Aorta (tissue), 5 donors: ENCODE measurements around the gene CDK19. TPM values are rescaled to one million over a fixed set of nuclear protein-coding genes. Genes with fewer than 3 reads are reported as not detected.
"Not testable (repeated sequence)": the region's sequence is repeated elsewhere in the genome, so short reads cannot be mapped to it uniquely, and the experiment has no call there.

Experiments
- ATAC-seq: fragments of 200-7000 bp; cut with Tn5 transposase; one replicate; pipeline ENCODE4 v1.9.1; 2022; ENCODE audit warnings: moderate library complexity; ENCODE audit not compliant: low FRiP score
- DNase-seq, 2 donors: peaks; one replicate each; pipeline ENCODE4 v3.0.0-alpha.2; 2020
- H3K27ac ChIP-seq, 2 donors: one replicate each; pipeline ENCODE4 v1.5.1; 2013; ENCODE audit warnings: low read length in 2 of 2, mild to moderate bottlenecking in 2 of 2, moderate library complexity in 2 of 2, control low read depth in 1 of 2, inconsistent platforms in 1 of 2, low read depth in 1 of 2
- H3K27me3 ChIP-seq, 2 donors: one replicate each; pipeline ENCODE4 v1.6.1; 2013; ENCODE audit warnings: control low read depth in 1 of 2, low read length in 1 of 2, mild to moderate bottlenecking in 1 of 2, moderate library complexity in 1 of 2; ENCODE audit not compliant: insufficient read depth in 2 of 2, control insufficient read depth in 1 of 2
- H3K36me3 ChIP-seq, 2 donors: one replicate each; pipeline ENCODE4 v1.6.1; 2013; ENCODE audit warnings: control low read depth in 1 of 2, low read length in 1 of 2, mild to moderate bottlenecking in 1 of 2; ENCODE audit not compliant: insufficient read depth in 2 of 2, control insufficient read depth in 1 of 2
- H3K4me1 ChIP-seq, 2 donors: one replicate each; pipeline ENCODE4 v1.6.1; 2013; ENCODE audit warnings: low read length in 2 of 2, control low read depth in 1 of 2, mild to moderate bottlenecking in 1 of 2, moderate library complexity in 1 of 2; ENCODE audit not compliant: insufficient read depth in 2 of 2, control insufficient read depth in 1 of 2
- H3K4me3 ChIP-seq, 2 donors: one replicate each; pipeline ENCODE4 v1.5.1; 2013; ENCODE audit warnings: low read length in 2 of 2, control low read depth in 1 of 2, mild to moderate bottlenecking in 1 of 2
- H3K9me3 ChIP-seq: one replicate; pipeline ENCODE4 v1.6.1; 2013; ENCODE audit warnings: mild to moderate bottlenecking, low read length; ENCODE audit not compliant: control insufficient read depth
- WGBS, 2 donors: extraction: QIAGEN DNeasy Blood & Tissue Kit; methylation state at CpG; one replicate each; pipeline ENCODE4 v1.1.7; 2013; 5-methylcytosine and 5-hydroxymethylcytosine counted together
- intact Hi-C, 2 donors: fragments of 100-400 bp; cut with DNase I; formaldehyde crosslinking; loops; one replicate each; pipeline versions ENCODE4 v1.14.2 to v1.15.0; 2022
- polyA plus RNA-seq, 2 donors: library from polyadenylated mRNA; stranded (reverse); fragments of 200-250 nt; gene quantifications; one replicate each; pipeline ENCODE4 v1.2.3, GENCODE V29; 2013
- total RNA-seq, 2 donors: library from RNA; stranded (reverse); fragmentation: NEBNext Ultra II Directional; extraction: Animal tissue kit (Norgen Biotek cat#: 25700); gene quantifications; one replicate each; pipeline ENCODE4 v1.2.1, GENCODE V29; 2021
- donor health status: healthy with polysubstance abuse.
- donor health status: Bipolar disorder and iron deficiency.
- donor health status: DM: no; HTN: no; CAD: no.
- donor health status: DM: no; HTN: no; CAD: no.
- donor health status: DM: yes; HTN: yes; CAD: no.

CDK19 gene
- total and polyA plus RNA-seq, 4 donors, result 5.4 to 22.4 (median 12.8) TPM

GRCh38 chr6:110756817-110757216 is 58.5 kb downstream of the CDK19 start:
- H3K36me3 ChIP-seq, result no peaks in the 10 kb centered on the region
- no peak overlapping the region for H3K4me3 ChIP-seq
- no peaks in the 10 kb centered on the region for H3K4me1 ChIP-seq
- no peak for DNase-seq
- no peak for ATAC-seq
- WGBS, 2 donors, result 75 to 80% methylated on average over 2 of the region's 2 CpGs
- no peaks in the 10 kb centered on the region for H3K9me3 ChIP-seq
- no peak overlapping the region for H3K27ac ChIP-seq
- intact Hi-C loops, result no loop called here
- no peaks in the 10 kb centered on the region for H3K27me3 ChIP-seq

DNA sequence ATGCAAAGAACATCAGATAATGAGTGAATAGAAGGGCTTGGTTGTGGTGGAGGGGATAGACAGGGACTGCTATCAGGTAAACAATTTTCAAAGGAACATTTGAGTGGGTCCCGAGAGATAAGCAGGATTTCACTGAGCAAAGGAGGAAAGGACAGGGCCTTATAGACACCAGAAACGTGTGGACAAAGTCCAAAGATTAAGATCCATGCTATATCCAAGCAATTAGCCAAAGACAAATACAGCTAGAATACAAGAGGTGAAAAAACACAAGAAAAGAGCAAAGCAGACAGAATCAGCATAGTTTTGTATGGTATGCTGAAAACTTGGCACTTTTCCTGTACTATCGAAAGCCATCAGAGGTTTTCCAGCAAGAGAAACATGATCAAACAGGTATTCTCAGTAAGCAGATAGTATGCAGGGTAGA is 59.8 kb downstream of the CDK19 start:
- no peak overlapping the region for H3K4me3 ChIP-seq
- ATAC-seq (no peak), DNase-seq (no peak)
- H3K27ac ChIP-seq, result no peak overlapping the region
- no peaks in the 10 kb centered on the region for H3K4me1 ChIP-seq
- 60 to 61% methylated on average over 3 of the region's 3 CpGs for WGBS, 2 donors
- intact Hi-C loops, result no loop called here
- H3K36me3 ChIP-seq, result no peaks in the 10 kb centered on the region
- H3K27me3 ChIP-seq, result no peaks in the 10 kb centered on the region
- H3K9me3 ChIP-seq, result no peaks in the 10 kb centered on the region

DNA sequence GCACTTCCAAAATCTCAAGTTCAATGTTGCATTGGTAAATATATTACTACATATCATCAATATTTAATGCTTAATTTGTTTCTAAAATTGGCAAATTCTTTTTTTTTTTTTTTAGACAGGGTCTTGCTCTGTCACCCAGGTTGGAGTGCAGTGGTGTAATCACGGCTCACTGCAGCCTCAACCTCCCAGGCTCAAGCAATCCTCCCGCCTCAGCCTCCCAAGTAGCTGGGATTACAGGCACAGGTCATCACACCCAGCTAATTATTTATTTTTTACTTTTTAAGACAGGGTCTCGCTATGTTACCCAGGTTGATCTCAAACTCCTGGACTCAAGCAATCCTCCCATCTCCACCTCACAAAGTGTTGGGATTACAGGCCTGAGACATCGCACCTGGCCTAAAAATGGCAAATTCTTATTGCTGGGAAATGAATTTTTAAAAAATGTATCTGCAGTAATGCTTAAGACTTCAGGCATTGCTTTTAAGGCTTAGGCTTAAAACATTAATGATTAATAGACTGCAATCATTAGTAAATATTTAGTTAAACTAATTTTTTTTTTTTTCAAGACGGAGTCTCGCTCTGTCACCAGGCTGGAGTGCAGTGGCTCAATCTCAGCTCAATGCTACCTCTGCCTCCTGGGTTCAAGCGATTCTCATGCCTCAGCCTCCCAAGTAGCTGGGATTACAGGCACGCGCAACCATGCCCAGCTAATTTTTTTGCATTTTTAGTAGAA is 61.2 kb downstream of the CDK19 start:
- ATAC-seq, H3K27me3 ChIP-seq, H3K36me3 ChIP-seq, intact Hi-C loops, H3K27ac ChIP-seq, H3K4me1 ChIP-seq, DNase-seq, H3K4me3 ChIP-seq, H3K9me3 ChIP-seq: not testable (repeated sequence)
- 97 to 98% methylated on average over 9 of the region's 9 CpGs for WGBS, 2 donors

DNA sequence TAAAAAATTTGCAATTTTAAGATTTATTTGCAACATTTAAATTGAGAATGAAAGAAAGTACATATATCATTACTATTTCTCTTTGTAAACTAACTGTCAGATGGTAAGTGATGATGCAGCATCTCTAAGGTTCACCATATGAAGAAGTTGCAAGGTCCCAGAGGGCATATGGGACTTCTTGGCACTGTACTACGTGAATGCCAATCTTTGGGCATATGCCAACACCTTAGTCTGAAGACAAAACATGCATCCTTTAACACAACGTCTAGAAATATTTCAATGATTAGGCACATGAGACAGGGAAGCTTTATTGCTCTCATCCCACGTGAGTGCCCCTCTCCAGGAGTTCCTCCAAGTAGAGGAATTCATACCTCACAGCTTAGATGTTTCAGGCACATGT is 66.8 kb downstream of the CDK19 start:
- no peak overlapping the region for H3K4me3 ChIP-seq
- H3K9me3 ChIP-seq, result no peaks in the 10 kb centered on the region
- ATAC-seq (no peak), DNase-seq (no peak)
- no peaks in the 10 kb centered on the region for H3K27me3 ChIP-seq
- no peaks in the 10 kb centered on the region for H3K36me3 ChIP-seq
- H3K27ac ChIP-seq, result no peak overlapping the region
- intact Hi-C loops, result no loop called here
- 34 to 35% methylated on average over 3 of the region's 3 CpGs for WGBS, 2 donors
- no peaks in the 10 kb centered on the region for H3K4me1 ChIP-seq

DNA sequence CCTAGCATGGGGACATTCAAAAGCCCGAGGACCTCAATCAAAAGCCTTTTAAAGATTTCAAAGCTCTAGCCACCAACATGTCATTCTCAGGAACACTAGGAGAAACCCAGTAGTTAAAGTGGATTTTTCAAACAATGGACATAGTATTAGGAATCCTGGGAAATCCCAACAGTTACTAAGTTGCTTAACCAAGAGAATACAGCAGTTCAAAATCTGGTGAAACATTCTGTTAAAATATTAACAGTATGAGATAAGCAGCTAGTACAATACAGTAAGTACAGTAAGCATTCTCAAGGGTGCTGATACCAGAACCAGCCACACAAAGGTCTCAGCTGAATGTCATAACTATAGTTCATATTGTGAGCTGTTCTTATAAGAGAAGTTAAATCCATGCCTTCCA is 68.6 kb downstream of the CDK19 start:
- no peaks in the 10 kb centered on the region for H3K4me1 ChIP-seq
- no peak overlapping the region for H3K4me3 ChIP-seq
- no peak for DNase-seq
- H3K9me3 ChIP-seq, result peaks cover 4% of the 10 kb centered on the region
- no peak overlapping the region for H3K27ac ChIP-seq
- no peaks in the 10 kb centered on the region for H3K36me3 ChIP-seq
- intact Hi-C loops, result no loop called here
- ATAC-seq, result no peak
- 75 to 76% methylated on average over 1 of the region's 1 CpG for WGBS, 2 donors
- H3K27me3 ChIP-seq, result no peaks in the 10 kb centered on the region

- H3K9me3 ChIP-seq, result peaks cover 4% of the 10 kb centered on the region
- intact Hi-C loops, result no loop called here
- no peaks in the 10 kb centered on the region for H3K4me1 ChIP-seq
- no peaks in the 10 kb centered on the region for H3K36me3 ChIP-seq
- no peak overlapping the region for H3K4me3 ChIP-seq
- DNase-seq, result no peak
- ATAC-seq, result no peak
- 99 to 100% methylated on average over 1 of the region's 1 CpG for WGBS, 2 donors
- H3K27me3 ChIP-seq, result no peaks in the 10 kb centered on the region
- H3K27ac ChIP-seq, result no peak overlapping the region
Observed at GRCh38 chr6:110744991-110745390, 70.3 kb downstream of the CDK19 start.

DNA sequence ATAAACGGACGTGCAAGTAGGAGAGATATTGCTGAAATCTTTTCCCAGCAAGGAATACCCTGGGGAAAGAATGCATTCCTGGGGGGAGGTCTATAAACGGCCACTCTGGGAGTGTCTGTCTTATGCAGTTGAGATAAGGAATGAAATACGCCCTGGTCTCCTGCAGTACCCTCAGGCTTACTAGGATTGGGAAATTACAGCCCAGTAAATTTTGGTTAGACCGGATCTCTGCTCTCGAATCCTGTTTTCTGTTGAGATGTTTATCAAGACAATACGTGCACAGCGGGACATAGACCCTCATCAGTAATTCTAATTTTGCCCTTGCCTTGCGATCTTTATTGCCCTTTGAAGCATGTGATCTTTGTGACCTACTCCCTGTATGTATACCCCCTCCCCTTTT is 72.7 kb downstream of the CDK19 start:
- ATAC-seq, H3K4me1 ChIP-seq, H3K27me3 ChIP-seq, H3K4me3 ChIP-seq, intact Hi-C loops, H3K27ac ChIP-seq, DNase-seq, H3K9me3 ChIP-seq, H3K36me3 ChIP-seq: not testable (repeated sequence)
- WGBS, 2 donors, result 74 to 85% methylated on average over 9 of the region's 9 CpGs

DNA sequence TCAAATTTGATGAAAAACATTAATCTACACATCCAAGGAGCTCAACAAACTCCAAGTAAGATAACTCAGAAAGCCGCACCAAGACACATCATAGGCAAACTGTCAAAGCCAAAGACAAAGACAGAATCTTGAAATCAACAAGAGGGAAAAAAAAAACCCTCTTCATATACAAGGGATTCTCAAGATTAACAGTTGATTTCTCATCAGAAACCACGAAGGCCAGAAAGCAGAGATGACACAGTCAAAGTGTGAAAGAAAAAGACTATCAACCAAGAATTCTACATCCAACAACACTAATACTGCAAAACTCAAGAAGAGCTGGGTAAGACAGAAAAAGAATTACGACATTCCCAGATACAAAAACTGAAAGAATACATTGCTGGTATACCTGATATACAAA is 73.8 kb downstream of the CDK19 start:
- Histone ChIP-seq H3K4me3 (no peak overlapping the region), H3K4me1 (no peaks in the 10 kb centered on the region), H3K9me3 (peaks cover 4% of the 10 kb centered on the region), H3K27me3 (no peaks in the 10 kb centered on the region), H3K36me3 (no peaks in the 10 kb centered on the region), H3K27ac (no peak overlapping the region)
- 96 to 97% methylated on average over 3 of the region's 3 CpGs for WGBS, 2 donors
- DNase-seq (no peak), ATAC-seq (no peak)
- intact Hi-C loops, result no loop called here

GRCh38 chr6:110738899-110739365 is 76.3 kb downstream of the CDK19 start:
- no peak overlapping the region for H3K27ac ChIP-seq
- DNase-seq (peak in 1 of 2 donors; percentile 53), ATAC-seq (peak; percentile 52)
- H3K4me1 ChIP-seq, result no peaks in the 10 kb centered on the region
- intact Hi-C loops, result no loop called here
- WGBS, 2 donors, result 84 to 91% methylated on average over 4 of the region's 4 CpGs
- H3K4me3 ChIP-seq, result no peak overlapping the region
- no peaks in the 10 kb centered on the region for H3K36me3 ChIP-seq
- H3K9me3 ChIP-seq, result peaks cover 4% of the 10 kb centered on the region
- no peaks in the 10 kb centered on the region for H3K27me3 ChIP-seq
